OCI-LY3 (cell line): ENCODE data around the gene EYA3.

Experiments used
- H2AFZ ChIP-seq: fragments of 200-600, 300-600 bp; shearing (Covaris generic); 2 replicates; pipeline ENCODE4 v1.6.0; 2014; ENCODE audit warnings: antibody characterized with exemption, low read depth, low read length
- H3K27ac ChIP-seq: fragments of 200-600, 300-600 bp; sonication (generic); 2 replicates; pipeline ENCODE4 v1.5.1; 2014; ENCODE audit warnings: mild to moderate bottlenecking, low read length, moderate library complexity, mixed read lengths
- H3K27me3 ChIP-seq: fragments of 200-600, 300-600 bp; sonication (generic); 2 replicates; pipeline ENCODE4 v1.6.1; 2014; ENCODE audit warnings: low read depth, low read length, mixed read lengths
- H3K36me3 ChIP-seq: fragments of 200-600, 300-600 bp; sonication (generic); replicated peaks from 2 replicates; pipeline ENCODE3; 2014; ENCODE audit warnings: low read depth, low read length, mixed read lengths
- H3K4me1 ChIP-seq: fragments of 300-600, 200-600 bp; sonication (generic); 2 replicates; pipeline ENCODE4 v1.6.1; 2014; ENCODE audit warnings: low read length, mixed read lengths
- H3K4me2 ChIP-seq: fragments of 200-600, 300-600 bp; sonication (generic); 2 replicates; pipeline ENCODE4 v1.6.1; 2014; ENCODE audit warnings: low read length, mixed read lengths
- H3K4me3 ChIP-seq: fragments of 300-600, 200-600 bp; sonication (generic); 2 replicates; pipeline ENCODE4 v1.5.1; 2014; ENCODE audit warnings: antibody characterized with exemption, mild to moderate bottlenecking, low read length, moderate library complexity
- H3K79me2 ChIP-seq: fragments of 300-600, 200-600 bp; shearing (Covaris generic); 2 replicates; pipeline ENCODE4 v1.6.1; 2014; ENCODE audit warnings: mild to moderate bottlenecking, low read length, mixed read lengths
- H3K9ac ChIP-seq: fragments of 300-600, 200-600 bp; shearing (Covaris generic); 2 replicates; pipeline ENCODE4 v1.6.0; 2014; ENCODE audit warnings: mild to moderate bottlenecking, low read length, moderate library complexity
- H3K9me3 ChIP-seq: fragments of 200-600, 300-600 bp; shearing (Covaris generic); 2 replicates; pipeline ENCODE4 v1.6.1; 2014; ENCODE audit warnings: low read length, mixed read lengths; ENCODE audit not compliant: insufficient read depth
- H4K20me1 ChIP-seq: fragments of 200-600, 300-600 bp; sonication (generic); 2 replicates; pipeline ENCODE4 v1.6.1; 2016; ENCODE audit warnings: low read length, mixed read lengths; ENCODE audit not compliant: insufficient read depth
- CTCF ChIP-seq: fragments of 200-600, 300-600 bp; sonication (generic); IDR thresholded peaks from 2 replicates; pipeline ENCODE4 v1.5.1; 2014; ENCODE audit warnings: antibody characterized with exemption, low read length, low read depth
- EZH2phosphoT487 ChIP-seq: fragments of 200-600 bp; shearing (Covaris generic); IDR thresholded peaks from 2 replicates; pipeline ENCODE4 v1.6.1; 2018; ENCODE audit warnings: antibody characterized with exemption, mixed run types, low read depth

The EYA3 gene

GRCh38 chr1:27928216-27928954 lies 160.0 kb downstream of the EYA3 start:
- H3K27ac ChIP-seq, result no peak overlapping the region
- no peaks in the 10 kb centered on the region for H3K36me3 ChIP-seq
- H3K27me3 ChIP-seq, result no peaks in the 10 kb centered on the region
- H3K4me2 ChIP-seq, result no peak overlapping the region
- TF ChIP-seq CTCF, result peak; percentile 16; the same call in 1 of the 2 replicates
- TF ChIP-seq EZH2phosphoT487, result no peak
- no peak overlapping the region for H2AFZ ChIP-seq
- H3K4me1 ChIP-seq, result peaks cover 9% of the 10 kb centered on the region
- H4K20me1 ChIP-seq, result no peaks in the 10 kb centered on the region
- no peak overlapping the region for H3K4me3 ChIP-seq
- H3K79me2 ChIP-seq, result no peaks in the 10 kb centered on the region
- no peak overlapping the region for H3K9ac ChIP-seq
- H3K9me3 ChIP-seq, result no peaks in the 10 kb centered on the region

GRCh38 chr1:27922272-27922671 lies 166.1 kb downstream of the EYA3 start:
- TF ChIP-seq CTCF, result no peak
- no peak for TF ChIP-seq EZH2phosphoT487
- H2AFZ ChIP-seq, result no peak overlapping the region
- H3K9me3 ChIP-seq, result no peaks in the 10 kb centered on the region
- H3K79me2 ChIP-seq, result no peaks in the 10 kb centered on the region
- no peak overlapping the region for H3K4me2 ChIP-seq
- no peaks in the 10 kb centered on the region for H3K36me3 ChIP-seq
- H3K9ac ChIP-seq, result no peak overlapping the region
- H3K27ac ChIP-seq, result no peak overlapping the region
- H3K27me3 ChIP-seq, result peaks cover 14% of the 10 kb centered on the region; the same call in 1 of the 2 replicates
- H4K20me1 ChIP-seq, result no peaks in the 10 kb centered on the region
- no peak overlapping the region for H3K4me3 ChIP-seq
- no peaks in the 10 kb centered on the region for H3K4me1 ChIP-seq
